ENCODE data around the gene PAGR1.
"Not testable (repeated sequence)": the region's sequence is repeated elsewhere in the genome, so short reads cannot be mapped to it uniquely, and the experiment has no call there.

DNA sequence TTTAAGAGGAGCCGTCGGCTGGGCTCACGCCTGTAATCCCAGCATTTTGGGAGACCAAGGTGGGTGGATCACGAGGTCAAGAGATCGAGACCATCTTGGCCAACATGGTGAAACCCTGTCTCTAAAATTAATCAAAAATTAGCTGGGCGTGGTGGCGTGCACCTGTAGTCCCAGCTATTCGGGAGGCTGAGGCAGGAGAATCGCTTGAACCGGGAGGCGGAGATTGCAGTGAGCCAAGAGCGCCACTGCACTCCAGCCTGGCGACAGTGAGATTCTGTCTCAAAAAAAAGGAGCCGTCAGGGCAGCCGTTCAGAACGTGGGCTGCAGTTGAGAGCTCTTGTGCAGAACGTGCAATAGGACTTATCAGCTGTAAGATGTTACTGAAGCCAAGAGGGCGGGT is 22.8 kb upstream of the PAGR1 start:
- not testable (repeated sequence) for TF ChIP-seq ZNF274 (IDR thresholded peaks at IDR 0.05; ENCODE audit: low read depth, low read length); YY1 (IDR thresholded peaks at IDR 0.05; ENCODE audit: insufficient read depth, insufficient read length); SUZ12 (IDR thresholded peaks at IDR 0.05; ENCODE audit: extremely low read depth, insufficient read depth, insufficient read length)

Data from NT2/D1 (cell line).